ENCODE measurements around the gene PACS2.
A peak's percentile ranks its signal among the peaks of the same experiment; 100 is the strongest.

PACS2 gene

GRCh38 chr14:105314287-105315200 lies at the start of gene PACS2:
TSS of gene PACS2 (plus strand) at chr14:105314748. CDS start at chr14:105314919, 171 bp downstream.
- peak; percentile 30 for TF ChIP-seq MAX (IDR thresholded peaks at IDR 0.05)
- TF ChIP-seq USF1 (IDR thresholded peaks at IDR 0.05): peak; percentile 50
- 0 out of 2 replicates have a peak, but pooled peaks have one; percentile 12 for TF ChIP-seq YY1 (IDR thresholded peaks at IDR 0.05; ENCODE audit: low read depth)
- no peak for TF ChIP-seq CREB1 (IDR thresholded peaks at IDR 0.05; ENCODE audit: low read depth)
- TF ChIP-seq RAD21 (IDR thresholded peaks at IDR 0.05; ENCODE audit: low read depth): no peak
- TF ChIP-seq ZBTB7A (IDR thresholded peaks at IDR 0.05; ENCODE audit: low read depth): no peak; the same call in 1 of the 2 replicates
- TF ChIP-seq TAF1 (IDR thresholded peaks at IDR 0.05; ENCODE audit: low read depth): peak; percentile 21; the same call in 1 of the 2 replicates

- TF ChIP-seq RAD21 (IDR thresholded peaks at IDR 0.05; ENCODE audit: low read depth) (peak; percentile 46; the same call in 1 of the 2 replicates), ZBTB7A (IDR thresholded peaks at IDR 0.05; ENCODE audit: low read depth) (no peak)
These were observed 46.6 kb upstream of the PACS2 start for GRCh38 chr14:105267820-105268548.

- TF ChIP-seq RAD21 (IDR thresholded peaks at IDR 0.05; ENCODE audit: low read depth) (no peak), REST (IDR thresholded peaks at IDR 0.05; ENCODE audit: low read depth) (no peak), MAX (IDR thresholded peaks at IDR 0.05) (no peak), NFIC (IDR thresholded peaks at IDR 0.05) (no peak), TEAD4 (IDR thresholded peaks at IDR 0.05) (no peak), EP300 (IDR thresholded peaks at IDR 0.05; ENCODE audit: borderline replicate concordance) (no peak), USF1 (IDR thresholded peaks at IDR 0.05) (no peak), EGR1 (IDR thresholded peaks at IDR 0.05) (no peak), CREB1 (IDR thresholded peaks at IDR 0.05; ENCODE audit: low read depth) (no peak), ZBTB7A (IDR thresholded peaks at IDR 0.05; ENCODE audit: low read depth) (no peak), TAF1 (IDR thresholded peaks at IDR 0.05; ENCODE audit: low read depth) (no peak)
These were observed 45.7 kb upstream of the PACS2 start for GRCh38 chr14:105268736-105269354.

- TF ChIP-seq USF1 (IDR thresholded peaks at IDR 0.05) (no peak), TEAD4 (IDR thresholded peaks at IDR 0.05) (no peak)
These were observed 45.1 kb upstream of the PACS2 start for GRCh38 chr14:105269405-105269804.

- TF ChIP-seq CREB1 (IDR thresholded peaks at IDR 0.05; ENCODE audit: low read depth): no peak
- no peak for TF ChIP-seq MAX (IDR thresholded peaks at IDR 0.05)
- TF ChIP-seq EP300 (IDR thresholded peaks at IDR 0.05; ENCODE audit: borderline replicate concordance): no peak
- no peak for TF ChIP-seq TEAD4 (IDR thresholded peaks at IDR 0.05)
- no peak for TF ChIP-seq ZBTB7A (IDR thresholded peaks at IDR 0.05; ENCODE audit: low read depth)
- TF ChIP-seq RAD21 (IDR thresholded peaks at IDR 0.05; ENCODE audit: low read depth): no peak
- no peak for TF ChIP-seq TCF12 (IDR thresholded peaks at IDR 0.05; ENCODE audit: low read depth)
- TF ChIP-seq REST (IDR thresholded peaks at IDR 0.05; ENCODE audit: low read depth): no peak
- TF ChIP-seq TAF1 (IDR thresholded peaks at IDR 0.05; ENCODE audit: low read depth): no peak
- no peak for TF ChIP-seq USF1 (IDR thresholded peaks at IDR 0.05)
- no peak for TF ChIP-seq YY1 (IDR thresholded peaks at IDR 0.05; ENCODE audit: low read depth)
- no peak for TF ChIP-seq NFIC (IDR thresholded peaks at IDR 0.05)
- TF ChIP-seq FOXM1 (IDR thresholded peaks at IDR 0.05; ENCODE audit: borderline replicate concordance, low read depth): no peak
- TF ChIP-seq EGR1 (IDR thresholded peaks at IDR 0.05): no peak
- TF ChIP-seq CEBPB (IDR thresholded peaks at IDR 0.05): no peak
These were observed 43.2 kb upstream of the PACS2 start for GRCh38 chr14:105271224-105271890.

Data from Ishikawa (cell line).